ENCODE results near the gene ATP2C2. TPM values are rescaled to one million over a fixed set of nuclear protein-coding genes. Genes with fewer than 3 reads are reported as not detected.

ATP2C2 gene
- total RNA-seq, 1 experiment from 2014 or later = 26.0 TPM

DNA sequence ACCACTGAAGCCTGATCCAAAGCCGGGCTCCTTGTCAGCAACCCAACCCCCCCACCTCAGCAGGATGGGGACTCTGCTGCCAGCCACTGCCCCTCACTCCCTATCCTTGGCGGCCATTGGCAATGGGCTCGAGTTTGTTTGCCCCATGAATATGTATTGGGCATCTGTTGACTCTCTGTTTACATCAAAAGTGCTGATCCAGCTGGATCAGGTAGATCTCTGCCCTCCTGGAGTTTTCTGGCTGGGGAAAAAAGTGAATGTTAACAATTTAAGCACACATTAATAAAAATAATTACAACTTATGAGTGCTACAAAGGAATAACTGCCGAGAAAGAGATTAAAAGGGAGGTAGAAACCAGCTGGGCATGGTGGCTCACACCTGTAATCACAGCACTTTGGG lies 62.5 kb downstream of the ATP2C2 start:
- no peak overlapping the region for H3K9ac ChIP-seq (ENCODE audit: low read length)
- no peaks in the 10 kb centered on the region for H3K4me1 ChIP-seq (ENCODE audit: insufficient read depth, low read length)
- H3K36me3 ChIP-seq (ENCODE audit: low read depth, low read length) = no peaks in the 10 kb centered on the region
- H3K79me2 ChIP-seq (ENCODE audit: low read length) = no peaks in the 10 kb centered on the region
- no TSS peak for BruUV-seq (replicated peaks)
- no peak overlapping the region for H3K4me3 ChIP-seq (ENCODE audit: low read length)
- no peak overlapping the region for H3K4me2 ChIP-seq (ENCODE audit: low read length)
- no peaks in the 10 kb centered on the region for H3K9me2 ChIP-seq (replicated peaks; ENCODE audit: low read length)
- ATAC-seq = no peak
- ChIA-PET CTCF (no interaction called here), POLR2A (ENCODE audit: unreplicated experiment) (no interaction called here)
- no peaks in the 10 kb centered on the region for H4K20me1 ChIP-seq (ENCODE audit: low read length)
- H2AFZ ChIP-seq (ENCODE audit: low read length) = no peak overlapping the region
- no peak for DNase-seq
- H3K27ac ChIP-seq (ENCODE audit: low read length) = no peak overlapping the region
- H3F3A ChIP-seq (ENCODE audit: low read length, unreplicated experiment) = no peaks in the 10 kb centered on the region
- H3K27me3 ChIP-seq (ENCODE audit: low read length) = no peaks in the 10 kb centered on the region
- no peak for TF ChIP-seq EZH2phosphoT487 (IDR thresholded peaks at IDR 0.05; ENCODE audit: borderline replicate concordance, low read length)
- TF ChIP-seq EZH2 (IDR thresholded peaks at IDR 0.05; ENCODE audit: low read length, unreplicated experiment) = no peak
- TF ChIP-seq, protein P1, sequence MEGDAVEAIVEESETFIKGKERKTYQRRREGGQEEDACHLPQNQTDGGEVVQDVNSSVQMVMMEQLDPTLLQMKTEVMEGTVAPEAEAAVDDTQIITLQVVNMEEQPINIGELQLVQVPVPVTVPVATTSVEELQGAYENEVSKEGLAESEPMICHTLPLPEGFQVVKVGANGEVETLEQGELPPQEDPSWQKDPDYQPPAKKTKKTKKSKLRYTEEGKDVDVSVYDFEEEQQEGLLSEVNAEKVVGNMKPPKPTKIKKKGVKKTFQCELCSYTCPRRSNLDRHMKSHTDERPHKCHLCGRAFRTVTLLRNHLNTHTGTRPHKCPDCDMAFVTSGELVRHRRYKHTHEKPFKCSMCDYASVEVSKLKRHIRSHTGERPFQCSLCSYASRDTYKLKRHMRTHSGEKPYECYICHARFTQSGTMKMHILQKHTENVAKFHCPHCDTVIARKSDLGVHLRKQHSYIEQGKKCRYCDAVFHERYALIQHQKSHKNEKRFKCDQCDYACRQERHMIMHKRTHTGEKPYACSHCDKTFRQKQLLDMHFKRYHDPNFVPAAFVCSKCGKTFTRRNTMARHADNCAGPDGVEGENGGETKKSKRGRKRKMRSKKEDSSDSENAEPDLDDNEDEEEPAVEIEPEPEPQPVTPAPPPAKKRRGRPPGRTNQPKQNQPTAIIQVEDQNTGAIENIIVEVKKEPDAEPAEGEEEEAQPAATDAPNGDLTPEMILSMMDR (conservative IDR thresholded peaks at IDR 0.05; ENCODE audit: low read depth, low read length) = no peak
- intact Hi-C loops (cut with micrococcal nuclease) = no loop called here
- H3K9me3 ChIP-seq (ENCODE audit: low read length) = no peaks in the 10 kb centered on the region

DNA sequence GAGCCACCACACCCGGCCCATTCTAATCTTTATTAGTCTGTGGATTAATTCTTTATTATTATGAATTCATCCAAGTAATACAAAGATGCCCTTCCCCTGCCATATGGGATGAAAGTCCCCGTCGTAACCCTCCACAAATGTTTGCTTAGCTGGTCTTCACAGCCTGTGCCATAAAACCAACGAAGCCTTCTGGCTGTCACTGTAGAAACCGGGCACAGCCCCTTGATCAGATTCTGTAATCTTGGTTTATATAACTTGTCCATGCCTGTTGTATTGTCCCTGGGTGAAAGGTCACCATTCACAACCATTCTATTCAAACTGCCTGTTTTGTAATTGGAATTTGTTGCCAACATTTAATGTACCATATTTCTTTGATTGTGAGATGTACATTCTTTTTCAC lies 66.5 kb downstream of the ATP2C2 start:
- no peaks in the 10 kb centered on the region for H3F3A ChIP-seq (ENCODE audit: low read length, unreplicated experiment)
- no peaks in the 10 kb centered on the region for H3K9me3 ChIP-seq (ENCODE audit: low read length)
- intact Hi-C loops (cut with micrococcal nuclease) = no loop called here
- no peaks in the 10 kb centered on the region for H3K36me3 ChIP-seq (ENCODE audit: low read depth, low read length)
- DNase-seq (no peak), ATAC-seq (no peak)
- H2AFZ ChIP-seq (ENCODE audit: low read length) = no peak overlapping the region
- H3K9me2 ChIP-seq (replicated peaks; ENCODE audit: low read length) = no peaks in the 10 kb centered on the region
- H3K27me3 ChIP-seq (ENCODE audit: low read length) = no peaks in the 10 kb centered on the region
- no TSS peak for BruUV-seq (replicated peaks)
- H3K27ac ChIP-seq (ENCODE audit: low read length) = no peak overlapping the region
- H3K4me1 ChIP-seq (ENCODE audit: insufficient read depth, low read length) = no peaks in the 10 kb centered on the region
- H3K4me3 ChIP-seq (ENCODE audit: low read length) = no peak overlapping the region
- H3K9ac ChIP-seq (ENCODE audit: low read length) = no peak overlapping the region
- TF ChIP-seq, protein P1 (conservative IDR thresholded peaks at IDR 0.05; ENCODE audit: low read depth, low read length) = no peak
- TF ChIP-seq EZH2 (IDR thresholded peaks at IDR 0.05; ENCODE audit: low read length, unreplicated experiment) = no peak
- no peak for TF ChIP-seq EZH2phosphoT487 (IDR thresholded peaks at IDR 0.05; ENCODE audit: borderline replicate concordance, low read length)
- no peaks in the 10 kb centered on the region for H4K20me1 ChIP-seq (ENCODE audit: low read length)
- no peaks in the 10 kb centered on the region for H3K79me2 ChIP-seq (ENCODE audit: low read length)
- ChIA-PET CTCF (no interaction called here), POLR2A (ENCODE audit: unreplicated experiment) (no interaction called here)
- H3K4me2 ChIP-seq (ENCODE audit: low read length) = no peak overlapping the region

DNA sequence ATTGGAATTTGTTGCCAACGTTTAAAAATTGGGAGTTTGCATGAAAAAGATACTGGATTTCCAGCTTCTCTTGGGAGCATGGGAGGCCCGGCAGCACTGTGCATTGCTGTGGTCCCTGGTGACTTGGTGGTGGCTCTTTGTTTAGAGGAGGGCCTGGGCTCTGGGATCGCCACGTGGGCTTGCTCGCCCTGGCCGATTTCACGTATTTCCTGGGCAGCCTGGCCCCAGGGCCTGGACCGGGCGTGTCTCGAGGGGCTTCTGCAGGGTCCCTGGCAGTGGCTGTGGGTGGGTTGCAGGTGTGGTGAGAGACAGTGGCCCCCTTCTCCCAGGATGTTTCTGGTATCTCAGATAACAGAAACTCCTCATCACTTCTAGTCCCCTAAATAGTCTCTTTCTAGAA lies 67.9 kb downstream of the ATP2C2 start:
- Histone ChIP-seq H2AFZ (ENCODE audit: low read length) (no peak overlapping the region), H3F3A (ENCODE audit: low read length, unreplicated experiment) (no peaks in the 10 kb centered on the region), H3K9me2 (replicated peaks; ENCODE audit: low read length) (no peaks in the 10 kb centered on the region), H3K9ac (ENCODE audit: low read length) (no peak overlapping the region), H3K4me3 (ENCODE audit: low read length) (no peak overlapping the region), H4K20me1 (ENCODE audit: low read length) (no peaks in the 10 kb centered on the region), H3K4me2 (ENCODE audit: low read length) (no peak overlapping the region), H3K4me1 (ENCODE audit: insufficient read depth, low read length) (no peaks in the 10 kb centered on the region), H3K79me2 (ENCODE audit: low read length) (no peaks in the 10 kb centered on the region), H3K27me3 (ENCODE audit: low read length) (no peaks in the 10 kb centered on the region), H3K9me3 (ENCODE audit: low read length) (no peaks in the 10 kb centered on the region), H3K36me3 (ENCODE audit: low read depth, low read length) (no peaks in the 10 kb centered on the region), H3K27ac (ENCODE audit: low read length) (no peak overlapping the region)
- no peak for DNase-seq
- ChIA-PET POLR2A (ENCODE audit: unreplicated experiment) (no interaction called here), CTCF (no interaction called here)
- no peak for TF ChIP-seq EZH2 (IDR thresholded peaks at IDR 0.05; ENCODE audit: low read length, unreplicated experiment)
- TF ChIP-seq, protein P1 (conservative IDR thresholded peaks at IDR 0.05; ENCODE audit: low read depth, low read length) = no peak
- TF ChIP-seq EZH2phosphoT487 (IDR thresholded peaks at IDR 0.05; ENCODE audit: borderline replicate concordance, low read length) = no peak
- intact Hi-C loops (cut with micrococcal nuclease) = no loop called here
- ATAC-seq = no peak
- BruUV-seq (replicated peaks) = no TSS peak
